GM21381 (cell line): ENCODE measurements around the gene ARID5A.

Experiments
- ATAC-seq: cut with Tn5 transposase; IDR thresholded peaks from one replicate; pipeline ENCODE4 v1.9.1; 2021; ENCODE audit warnings: mild to moderate bottlenecking, moderate library complexity; ENCODE audit not compliant: unreplicated experiment

The ARID5A gene

GRCh38 chr2:96526101-96526591, 10.4 kb upstream of the ARID5A start:
- ATAC-seq, result no peak

GRCh38 chr2:96526615-96527285, 9.8 kb upstream of the ARID5A start:
- ATAC-seq, result no peak

- ATAC-seq, result no peak
Observed at GRCh38 chr2:96527286-96528005, 9.1 kb upstream of the ARID5A start.

GRCh38 chr2:96528006-96528699, 8.4 kb upstream of the ARID5A start:
- ATAC-seq, result no peak

GRCh38 chr2:96528700-96529375, 7.7 kb upstream of the ARID5A start:
- ATAC-seq, result no peak

GRCh38 chr2:96529376-96530143, 7.0 kb upstream of the ARID5A start:
- ATAC-seq, result no peak

GRCh38 chr2:96530144-96530430, 6.5 kb upstream of the ARID5A start:
- no peak for ATAC-seq

- ATAC-seq, result no peak
Observed at GRCh38 chr2:96530474-96531357, 5.8 kb upstream of the ARID5A start.

- ATAC-seq, result no peak
Observed at GRCh38 chr2:96531366-96531765, 5.2 kb upstream of the ARID5A start.

GRCh38 chr2:96531872-96532505, 4.6 kb upstream of the ARID5A start:
- ATAC-seq, result peak; percentile 25

- no peak for ATAC-seq
Observed at GRCh38 chr2:96532641-96533291, 3.8 kb upstream of the ARID5A start.

- ATAC-seq, result no peak
Observed at GRCh38 chr2:96533292-96534073, 3.1 kb upstream of the ARID5A start.

GRCh38 chr2:96534141-96534540, 2.4 kb upstream of the ARID5A start:
- no peak for ATAC-seq

- ATAC-seq, result no peak
Observed at GRCh38 chr2:96534701-96535181, 1.8 kb upstream of the ARID5A start.

- ATAC-seq, result no peak
Observed at GRCh38 chr2:96535331-96535730, 1.2 kb upstream of the ARID5A start.

GRCh38 chr2:96537066-96537733, 648 bp downstream of the ARID5A start:
- peak; percentile 48 for ATAC-seq
